Peyer's patch (tissue), 4 donors: ENCODE results near the gene KIF18B.

Experiments
- POLR2A ChIP-seq, 2 donors: fragments of 450-650 bp; IDR thresholded peaks; one replicate each; pipeline ENCODE4 v1.5.1; 2017; ENCODE audit warnings: antibody characterized with exemption in 2 of 2, mild to moderate bottlenecking in 2 of 2, moderate library complexity in 2 of 2
- TF ChIP-seq, protein P1 (sequence below), 6 experiments: fragments of 450-650 bp in 4 of 6; fragments of 200-600 bp in 2 of 6; sonication (generic) in 1 of 6; IDR thresholded peaks; one replicate each; pipeline ENCODE4 v1.5.1; 2017 to 2019; ENCODE audit warnings: antibody characterized with exemption in 6 of 6, mild to moderate bottlenecking in 3 of 6, moderate library complexity in 1 of 6

DNA sequence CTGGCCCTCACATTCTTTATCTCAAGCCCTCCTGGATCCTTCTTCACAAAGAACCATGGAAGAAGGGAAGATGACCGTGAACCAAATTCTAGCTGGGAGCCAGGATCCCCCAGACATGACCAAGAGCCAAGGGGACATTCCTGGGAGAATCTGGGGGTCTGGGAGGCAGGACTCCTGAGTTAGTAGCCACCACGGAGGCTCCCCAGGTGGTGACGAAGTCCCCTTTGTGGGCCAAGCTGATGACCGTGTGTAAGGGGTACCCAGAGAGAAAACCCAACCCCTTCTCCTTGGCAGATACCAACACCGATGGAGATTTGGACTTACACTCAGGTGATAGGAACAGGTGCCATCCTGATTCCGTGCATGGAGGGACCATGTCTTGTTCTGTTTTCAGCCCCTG lies 25.4 kb downstream of the KIF18B start:
- TF ChIP-seq, protein P1, sequence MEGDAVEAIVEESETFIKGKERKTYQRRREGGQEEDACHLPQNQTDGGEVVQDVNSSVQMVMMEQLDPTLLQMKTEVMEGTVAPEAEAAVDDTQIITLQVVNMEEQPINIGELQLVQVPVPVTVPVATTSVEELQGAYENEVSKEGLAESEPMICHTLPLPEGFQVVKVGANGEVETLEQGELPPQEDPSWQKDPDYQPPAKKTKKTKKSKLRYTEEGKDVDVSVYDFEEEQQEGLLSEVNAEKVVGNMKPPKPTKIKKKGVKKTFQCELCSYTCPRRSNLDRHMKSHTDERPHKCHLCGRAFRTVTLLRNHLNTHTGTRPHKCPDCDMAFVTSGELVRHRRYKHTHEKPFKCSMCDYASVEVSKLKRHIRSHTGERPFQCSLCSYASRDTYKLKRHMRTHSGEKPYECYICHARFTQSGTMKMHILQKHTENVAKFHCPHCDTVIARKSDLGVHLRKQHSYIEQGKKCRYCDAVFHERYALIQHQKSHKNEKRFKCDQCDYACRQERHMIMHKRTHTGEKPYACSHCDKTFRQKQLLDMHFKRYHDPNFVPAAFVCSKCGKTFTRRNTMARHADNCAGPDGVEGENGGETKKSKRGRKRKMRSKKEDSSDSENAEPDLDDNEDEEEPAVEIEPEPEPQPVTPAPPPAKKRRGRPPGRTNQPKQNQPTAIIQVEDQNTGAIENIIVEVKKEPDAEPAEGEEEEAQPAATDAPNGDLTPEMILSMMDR (IDR thresholded peaks at IDR 0.05): no peak
- TF ChIP-seq POLR2A (IDR thresholded peaks at IDR 0.05): no peak
